Left renal cortex interstitium (tissue), 4 donors: ENCODE data around the gene ACOT8. TPM values are rescaled to one million over a fixed set of nuclear protein-coding genes. Genes with fewer than 3 reads are reported as not detected.
"Not testable (repeated sequence)": the region's sequence is repeated elsewhere in the genome, so short reads cannot be mapped to it uniquely, and the experiment has no call there.

Source experiments
- DNase-seq, 4 donors: peaks; one replicate each; pipeline ENCODE4 v3.0.0-alpha.2; 2013; ENCODE audit warnings: low read depth in 4 of 4, low spot score in 2 of 4, missing footprints in 1 of 4
- polyA plus RNA-seq, 4 donors: library from polyadenylated mRNA; unstranded; fragments of 120-200 nt; gene quantifications; one replicate each; pipeline ENCODE4 v1.2.1, GENCODE V29; 2013; ENCODE audit not compliant: insufficient read length in 4 of 4

The ACOT8 gene
- polyA plus RNA-seq, 4 donors, result 20.9 to 32.3 (median 26.7) TPM

- no peak for DNase-seq
These were observed 24.6 kb downstream of the ACOT8 start for GRCh38 chr20:45832619-45833018.

- DNase-seq, result not testable (repeated sequence)
These were observed 27.5 kb downstream of the ACOT8 start for GRCh38 chr20:45829673-45830106.

- no peak for DNase-seq
These were observed 28.6 kb downstream of the ACOT8 start for GRCh38 chr20:45828589-45828988.

GRCh38 chr20:45827712-45828111, 29.5 kb downstream of the ACOT8 start:
- DNase-seq, result no peak

- DNase-seq, result no peak
These were observed 30.1 kb downstream of the ACOT8 start, which contains the start of gene TNNC2 for GRCh38 chr20:45827030-45827652. TNNC2 (minus strand) TSS chr20:45827312; CDS start chr20:45827248, 64 bp downstream.

- no peak for DNase-seq
These were observed 30.7 kb downstream of the ACOT8 start for GRCh38 chr20:45826381-45827019.

GRCh38 chr20:45823949-45824835, 33.0 kb downstream of the ACOT8 start:
- DNase-seq, result no peak

GRCh38 chr20:45822857-45823256, 34.3 kb downstream of the ACOT8 start:
- DNase-seq, result no peak

GRCh38 chr20:45821947-45822346, 35.2 kb downstream of the ACOT8 start:
- no peak for DNase-seq

GRCh38 chr20:45819466-45819865, 37.7 kb downstream of the ACOT8 start:
- no peak for DNase-seq

- DNase-seq, result no peak
These were observed 39.0 kb downstream of the ACOT8 start for GRCh38 chr20:45818239-45818638.

- DNase-seq, result no peak
These were observed 39.6 kb downstream of the ACOT8 start for GRCh38 chr20:45817376-45818194.

- DNase-seq, result no peak
These were observed 40.2 kb downstream of the ACOT8 start for GRCh38 chr20:45816951-45817350.

- no peak for DNase-seq
These were observed 42.9 kb downstream of the ACOT8 start for GRCh38 chr20:45814314-45814713.

- DNase-seq, result no peak
These were observed 43.7 kb downstream of the ACOT8 start for GRCh38 chr20:45813489-45813888.

- DNase-seq, result no peak
These were observed 44.2 kb downstream of the ACOT8 start for GRCh38 chr20:45813006-45813340.

GRCh38 chr20:45812157-45813005, 44.8 kb downstream of the ACOT8 start, which contains the start of gene UBE2C:
UBE2C (plus strand) TSS chr20:45812644; CDS start chr20:45812696, 52 bp downstream.
- DNase-seq, result peak; percentile 95 to 99 (median 98)

GRCh38 chr20:45810191-45810970, 46.8 kb downstream of the ACOT8 start:
- DNase-seq, result no peak

- DNase-seq, result no peak
These were observed 55.3 kb downstream of the ACOT8 start for GRCh38 chr20:45801851-45802250.
